Loucy (cell line): ENCODE results near the gene CLK3.

ENCODE experiments used
- H2AFZ ChIP-seq: fragments of 200-600 bp; sonication (generic); 2 replicates; pipeline ENCODE4 v1.6.0; 2016; ENCODE audit warnings: antibody characterized with exemption, mild to moderate bottlenecking, low read length, moderate library complexity
- H3F3A ChIP-seq: fragments of 200-600 bp; 2 replicates; pipeline ENCODE4 v1.6.0; 2016; ENCODE audit warnings: antibody characterized with exemption, low read depth, mild to moderate bottlenecking
- H3K27me3 ChIP-seq: fragments of 200-600 bp; sonication (generic); 2 replicates; pipeline ENCODE4 v1.6.1; 2014; ENCODE audit warnings: low read length, mild to moderate bottlenecking; ENCODE audit not compliant: insufficient read depth, poor library complexity, severe bottlenecking
- H3K36me3 ChIP-seq: fragments of 200-600 bp; sonication (generic); 2 replicates; pipeline ENCODE4 v1.6.1; 2016; ENCODE audit warnings: low read length; ENCODE audit not compliant: insufficient read depth
- H3K4me1 ChIP-seq: fragments of 200-600 bp; sonication (generic); 2 replicates; pipeline ENCODE4 v1.5.1; 2014; ENCODE audit warnings: low read length, mild to moderate bottlenecking; ENCODE audit not compliant: insufficient read depth, poor library complexity, severe bottlenecking
- H3K4me2 ChIP-seq: fragments of 200-600 bp; sonication (generic); 2 replicates; pipeline ENCODE4 v1.6.0; 2014; ENCODE audit warnings: antibody characterized with exemption, low read length, low read depth, mild to moderate bottlenecking; ENCODE audit not compliant: poor library complexity, severe bottlenecking
- H3K4me3 ChIP-seq: fragments of 200-600 bp; sonication (generic); 2 replicates; pipeline ENCODE4 v1.5.1; 2014; ENCODE audit warnings: low read length, mild to moderate bottlenecking, mixed read lengths; ENCODE audit not compliant: poor library complexity, severe bottlenecking
- H3K79me2 ChIP-seq: fragments of 200-600 bp; sonication (generic); 2 replicates; pipeline ENCODE4 v1.6.1; 2014; ENCODE audit warnings: low read length; ENCODE audit not compliant: insufficient read depth
- H3K9ac ChIP-seq: fragments of 200-600 bp; sonication (generic); 2 replicates; pipeline ENCODE4 v1.6.0; 2014; ENCODE audit warnings: mild to moderate bottlenecking, low read depth, low read length, moderate library complexity; ENCODE audit not compliant: poor library complexity, severe bottlenecking
- H3K9me2 ChIP-seq: fragments of 200-600 bp; sonication (generic); replicated peaks from 2 replicates; pipeline ENCODE4 v1.6.1; 2016; ENCODE audit warnings: low read depth, low read length, mixed read lengths
- H3K9me3 ChIP-seq: fragments of 200-600 bp; sonication (generic); 2 replicates; pipeline ENCODE4 v1.6.1; 2014; ENCODE audit warnings: mild to moderate bottlenecking, antibody characterized with exemption, low read length, low read depth; ENCODE audit not compliant: insufficient read depth
- H4K20me1 ChIP-seq: fragments of 200-600 bp; sonication (generic); 2 replicates; pipeline ENCODE4 v1.6.0; 2014; ENCODE audit warnings: antibody characterized with exemption, low read length, mild to moderate bottlenecking; ENCODE audit not compliant: insufficient read depth, poor library complexity, severe bottlenecking
- CTCF ChIP-seq: fragments of 200-600 bp; sonication (generic); conservative IDR thresholded peaks from 2 replicates; pipeline ENCODE4 v1.5.1; 2014; ENCODE audit warnings: mild to moderate bottlenecking, antibody characterized with exemption, low read length
- EZH2phosphoT487 ChIP-seq: fragments of 200-600 bp; IDR thresholded peaks from 2 replicates; pipeline ENCODE4 v1.6.1; 2018; ENCODE audit warnings: antibody characterized with exemption, mild to moderate bottlenecking, moderate library complexity, borderline replicate concordance

CLK3 gene

GRCh38 chr15:74648051-74648842 is 32.6 kb downstream of the CLK3 start:
- peaks cover 4% of the 10 kb centered on the region for H3K79me2 ChIP-seq
- H3K4me2 ChIP-seq, result no peak overlapping the region
- H2AFZ ChIP-seq, result no peak overlapping the region
- H3K9ac ChIP-seq, result no peak overlapping the region
- no peaks in the 10 kb centered on the region for H3K9me2 ChIP-seq
- H4K20me1 ChIP-seq, result no peaks in the 10 kb centered on the region
- peaks cover 5% of the 10 kb centered on the region for H3K4me1 ChIP-seq
- H3F3A ChIP-seq, result no peaks in the 10 kb centered on the region
- TF ChIP-seq EZH2phosphoT487 (no peak), CTCF (no peak)
- no peaks in the 10 kb centered on the region for H3K9me3 ChIP-seq
- peaks cover 22% of the 10 kb centered on the region; the same call in 1 of the 2 replicates for H3K36me3 ChIP-seq
- H3K4me3 ChIP-seq, result no peak overlapping the region
- H3K27me3 ChIP-seq, result no peaks in the 10 kb centered on the region

GRCh38 chr15:74651242-74651741 is 35.7 kb downstream of the CLK3 start:
- Histone ChIP-seq H3K79me2 (peaks cover 4% of the 10 kb centered on the region), H3K9me2 (no peaks in the 10 kb centered on the region), H4K20me1 (no peaks in the 10 kb centered on the region), H3K4me3 (no peak overlapping the region), H3K9ac (no peak overlapping the region), H3K27me3 (no peaks in the 10 kb centered on the region), H3K4me1 (no peaks in the 10 kb centered on the region), H3K36me3 (peaks cover 34% of the 10 kb centered on the region; the same call in 1 of the 2 replicates), H2AFZ (no peak overlapping the region), H3F3A (no peaks in the 10 kb centered on the region), H3K4me2 (no peak overlapping the region), H3K9me3 (no peaks in the 10 kb centered on the region)
- TF ChIP-seq CTCF, result no peak
- no peak for TF ChIP-seq EZH2phosphoT487

GRCh38 chr15:74653426-74654102 is 37.9 kb downstream of the CLK3 start:
- TF ChIP-seq EZH2phosphoT487, result no peak
- TF ChIP-seq CTCF, result no peak
- Histone ChIP-seq H3K9me2 (no peaks in the 10 kb centered on the region), H2AFZ (no peak overlapping the region), H3K9ac (no peak overlapping the region), H3K27me3 (no peaks in the 10 kb centered on the region), H3K79me2 (peaks cover 13% of the 10 kb centered on the region; the same call in 1 of the 2 replicates), H3F3A (no peaks in the 10 kb centered on the region), H4K20me1 (no peaks in the 10 kb centered on the region), H3K9me3 (no peaks in the 10 kb centered on the region), H3K4me1 (no peaks in the 10 kb centered on the region), H3K4me3 (no peak overlapping the region), H3K36me3 (peaks cover 30% of the 10 kb centered on the region; the same call in 1 of the 2 replicates), H3K4me2 (no peak overlapping the region)
